NCI-H748 (cell line): ENCODE data around the gene ASB6.

Experiments
- DNase-seq: peaks from one replicate; lab custom pipeline; 2025; ENCODE audit not compliant: unreplicated experiment; lab: John Stamatoyannopoulos, UW

ASB6 gene

GRCh38 chr9:129587487-129588262, 54.3 kb downstream of the ASB6 start:
- DNase-seq: peak; percentile 11

GRCh38 chr9:129586685-129587084, 55.3 kb downstream of the ASB6 start:
- DNase-seq: no peak

- no peak for DNase-seq
Measured at GRCh38 chr9:129586245-129586644, 55.7 kb downstream of the ASB6 start.

GRCh38 chr9:129585352-129585751, 56.6 kb downstream of the ASB6 start:
- DNase-seq: no peak
